Upper lobe of left lung (tissue), 6 donors: ENCODE measurements around the gene EBLN2. TPM values are rescaled to one million over a fixed set of nuclear protein-coding genes. Genes with fewer than 3 reads are reported as not detected.
"Not testable (repeated sequence)": the region's sequence is repeated elsewhere in the genome, so short reads cannot be mapped to it uniquely, and the experiment has no call there.

Experiments used
- ATAC-seq, 2 donors: fragments of 200-7000 bp; cut with Tn5 transposase; one replicate each; pipeline ENCODE4 v1.9.1; 2022; ENCODE audit warnings: mild to moderate bottlenecking in 2 of 2, moderate library complexity in 2 of 2; ENCODE audit not compliant: low FRiP score in 2 of 2
- DNase-seq, 2 donors: peaks; one replicate each; pipeline ENCODE4 v3.0.0-alpha.2; 2019 to 2020
- H3K27ac ChIP-seq, 4 donors: fragments of 200-600 bp; sonication (generic); one replicate each; pipeline ENCODE4 v1.5.1; 2016 to 2019
- H3K27me3 ChIP-seq, 4 donors: fragments of 200-600 bp; sonication (generic); one replicate each; pipeline ENCODE4 v1.5.1; 2017 to 2019
- H3K36me3 ChIP-seq, 4 donors: fragments of 200-600 bp; sonication (generic); one replicate each; pipeline ENCODE4 v1.5.1; 2016 to 2019
- H3K4me1 ChIP-seq, 4 donors: fragments of 200-600 bp; sonication (generic); one replicate each; pipeline ENCODE4 v1.5.1; 2018 to 2019
- H3K4me3 ChIP-seq, 4 donors: fragments of 200-600 bp; sonication (generic); one replicate each; pipeline ENCODE4 v1.5.1; 2017 to 2019; ENCODE audit warnings: mild to moderate bottlenecking in 2 of 4, moderate library complexity in 1 of 4
- H3K9me3 ChIP-seq, 4 donors: fragments of 200-600 bp; sonication (generic); one replicate each; pipeline ENCODE4 v1.5.1; 2018 to 2019
- CTCF ChIP-seq, 6 experiments: fragments of 450-650 bp in 4 of 6; fragments of 200-600 bp in 2 of 6; sonication (generic) in 2 of 6; IDR thresholded peaks; one replicate each; pipeline ENCODE4 v1.5.1; 2016 to 2019; ENCODE audit warnings: antibody characterized with exemption in 6 of 6
- EP300 ChIP-seq, 4 donors: sonication (generic); formaldehyde crosslinking; IDR thresholded peaks; one replicate each; pipeline ENCODE4 v1.5.1; 2017; ENCODE audit warnings: antibody characterized with exemption in 4 of 4, control low read depth in 2 of 4
- POLR2A ChIP-seq, 4 donors: fragments of 450-650 bp; IDR thresholded peaks; one replicate each; pipeline ENCODE4 v1.5.1; 2016 to 2017; ENCODE audit warnings: antibody characterized with exemption in 4 of 4, mild to moderate bottlenecking in 2 of 4
- POLR2AphosphoS5 ChIP-seq, 2 donors: sonication (generic); formaldehyde crosslinking; IDR thresholded peaks; one replicate each; pipeline ENCODE4 v1.5.1; 2017; ENCODE audit warnings: antibody characterized with exemption in 2 of 2
- WGBS, 2 donors: methylation state at CpG; one replicate each; pipeline ENCODE4 v1.1.5; 2017 to 2018; 5-methylcytosine and 5-hydroxymethylcytosine counted together
- total RNA-seq, 6 donors: library from RNA; depleted of rRNA in 4 of 6; stranded (reverse); fragments of >200 nt in 4 of 6; gene quantifications; one replicate each; pipeline versions ENCODE4 v1.1.0 to v1.2.1, GENCODE V29; 2016 to 2021
- donor health status: DM: no; HTN: no; CAD: no; lungs with moderate emphysema.
- donor health status: DM: no; HTN: yes; CAD: no; lungs with severe emphysema.

Gene EBLN2
- total RNA-seq, 6 donors from 2014 or later = 2.2 to 15.4 (median 4.8) TPM

GRCh38 chr3:73056845-73057150 is 4.7 kb upstream of the EBLN2 start:
- TF ChIP-seq POLR2A (IDR thresholded peaks at IDR 0.05) (no peak), EP300 (IDR thresholded peaks at IDR 0.05) (no peak), CTCF (IDR thresholded peaks at IDR 0.05) (no peak)
- peak overlapping the region in 1 of 4 donors; percentile 40 for H3K27ac ChIP-seq
- ATAC-seq (no peak), DNase-seq (no peak)
- peaks cover 0 to 8% (median 6%) of the 10 kb centered on the region in 4 donors for H3K4me1 ChIP-seq
- H3K9me3 ChIP-seq = no peaks in the 10 kb centered on the region
- H3K4me3 ChIP-seq = no peak overlapping the region
- H3K27me3 ChIP-seq = no peaks in the 10 kb centered on the region
- peaks cover 0 to 10% (median 0%) of the 10 kb centered on the region in 4 donors for H3K36me3 ChIP-seq

- H3K27me3 ChIP-seq = no peaks in the 10 kb centered on the region
- H3K9me3 ChIP-seq = no peaks in the 10 kb centered on the region
- TF ChIP-seq POLR2AphosphoS5 (IDR thresholded peaks at IDR 0.05) = no peak
- TF ChIP-seq CTCF (IDR thresholded peaks at IDR 0.05) = no peak
- no peak for TF ChIP-seq POLR2A (IDR thresholded peaks at IDR 0.05)
- TF ChIP-seq EP300 (IDR thresholded peaks at IDR 0.05) = no peak
- no peak overlapping the region for H3K4me3 ChIP-seq
- peaks cover 0 to 8% (median 6%) of the 10 kb centered on the region in 4 donors for H3K4me1 ChIP-seq
- 76 to 81% methylated on average over 1 of the region's 1 CpG for WGBS, 2 donors
- ATAC-seq (no peak), DNase-seq (no peak)
- H3K27ac ChIP-seq = no peak overlapping the region
- peaks cover 3 to 45% (median 22%) of the 10 kb centered on the region in 4 donors for H3K36me3 ChIP-seq
Observed at GRCh38 chr3:73060302-73060723, 1.1 kb upstream of the EBLN2 start.

GRCh38 chr3:73066243-73066642 is 4.8 kb downstream of the EBLN2 start:
- not testable (repeated sequence) for H3K4me1 ChIP-seq, H3K9me3 ChIP-seq, ATAC-seq, DNase-seq, H3K4me3 ChIP-seq, H3K27ac ChIP-seq, H3K27me3 ChIP-seq
- peaks cover 3 to 55% (median 27%) of the 10 kb centered on the region in 4 donors for H3K36me3 ChIP-seq

GRCh38 chr3:73068419-73068818 is 7.0 kb downstream of the EBLN2 start:
- WGBS, 2 donors = 63 to 80% methylated on average over 3 of the region's 3 CpGs
- Histone ChIP-seq H3K36me3 (peaks cover 3 to 36% (median 14%) of the 10 kb centered on the region in 4 donors), H3K9me3 (no peaks in the 10 kb centered on the region), H3K27ac (no peak overlapping the region), H3K4me1 (no peaks in the 10 kb centered on the region), H3K27me3 (no peaks in the 10 kb centered on the region), H3K4me3 (no peak overlapping the region)
- no peak for DNase-seq
- ATAC-seq = no peak
- TF ChIP-seq POLR2AphosphoS5 (IDR thresholded peaks at IDR 0.05) (no peak), EP300 (IDR thresholded peaks at IDR 0.05) (no peak), CTCF (IDR thresholded peaks at IDR 0.05) (no peak), POLR2A (IDR thresholded peaks at IDR 0.05) (no peak)

- no peak for ATAC-seq
- H3K4me1 ChIP-seq = no peaks in the 10 kb centered on the region
- H3K36me3 ChIP-seq = peaks cover 3 to 28% (median 11%) of the 10 kb centered on the region in 4 donors
- H3K27ac ChIP-seq = no peak overlapping the region
- 88 to 90% methylated on average over 5 of the region's 5 CpGs for WGBS, 2 donors
- no peaks in the 10 kb centered on the region for H3K27me3 ChIP-seq
- H3K9me3 ChIP-seq = no peaks in the 10 kb centered on the region
- no peak overlapping the region for H3K4me3 ChIP-seq
- TF ChIP-seq POLR2A (IDR thresholded peaks at IDR 0.05) (no peak), EP300 (IDR thresholded peaks at IDR 0.05) (no peak)
- DNase-seq = no peak
Observed at GRCh38 chr3:73069187-73069586, 7.7 kb downstream of the EBLN2 start.

GRCh38 chr3:73069775-73070444 is 8.5 kb downstream of the EBLN2 start:
- H3K4me1 ChIP-seq = no peaks in the 10 kb centered on the region
- no peak overlapping the region for H3K4me3 ChIP-seq
- DNase-seq (no peak), ATAC-seq (no peak)
- no peak overlapping the region for H3K27ac ChIP-seq
- WGBS, 2 donors = 85 to 89% methylated on average over 14 of the region's 14 CpGs
- peaks cover 2 to 21% (median 7%) of the 10 kb centered on the region in 4 donors for H3K36me3 ChIP-seq
- TF ChIP-seq POLR2A (IDR thresholded peaks at IDR 0.05) (no peak), EP300 (IDR thresholded peaks at IDR 0.05) (no peak), POLR2AphosphoS5 (IDR thresholded peaks at IDR 0.05) (no peak), CTCF (IDR thresholded peaks at IDR 0.05) (no peak)
- H3K9me3 ChIP-seq = no peaks in the 10 kb centered on the region
- no peaks in the 10 kb centered on the region for H3K27me3 ChIP-seq
